Measurements from ENCODE around the gene GTF2E1.
"Not testable (repeated sequence)": the region's sequence is repeated elsewhere in the genome, so short reads cannot be mapped to it uniquely, and the experiment has no call there.

GTF2E1 gene

DNA sequence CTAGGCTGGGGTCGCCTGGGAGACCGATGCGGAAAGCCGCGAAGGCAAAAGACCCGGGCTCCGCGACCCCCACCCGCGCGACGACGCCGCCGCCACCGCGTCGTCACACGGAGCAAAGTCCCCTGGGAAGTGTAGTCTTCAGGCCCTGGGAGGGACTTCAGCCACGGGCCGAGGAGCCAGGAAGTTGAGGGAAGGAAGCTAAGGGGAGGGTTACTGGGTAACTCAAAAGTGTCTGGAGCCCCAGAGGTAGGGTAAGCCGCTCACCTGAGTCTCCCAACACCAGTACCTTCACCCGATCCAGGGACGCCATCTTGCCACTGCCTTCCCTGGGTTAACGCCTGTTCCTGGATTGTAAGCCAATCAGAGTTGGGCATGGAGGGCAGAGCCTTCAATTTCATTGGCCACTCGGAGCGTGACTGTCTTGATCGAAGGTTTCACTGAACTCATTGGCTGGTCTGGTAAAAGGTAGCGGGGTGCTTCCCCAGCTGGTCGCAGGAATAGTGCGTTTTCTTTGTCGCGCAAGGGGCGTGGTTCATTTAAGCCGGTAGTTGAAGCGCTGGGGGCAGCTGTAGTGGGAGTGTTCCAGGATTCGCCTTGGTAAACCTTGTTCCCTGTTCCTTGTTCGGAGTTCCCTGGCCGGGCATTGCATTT, at the start of gene GTF2E1, which contains the start of gene RABL3:
GTF2E1 (plus strand) TSS at position 547 of the 651 bp plus-strand sequence. CDS start 7,809 bp downstream, outside the sequence.
RABL3 (minus strand) TSS at position 319 of the 651 bp plus-strand sequence; CDS start at position 310, 9 bp downstream.
- peak; percentile 100 for DNase-seq

DNA sequence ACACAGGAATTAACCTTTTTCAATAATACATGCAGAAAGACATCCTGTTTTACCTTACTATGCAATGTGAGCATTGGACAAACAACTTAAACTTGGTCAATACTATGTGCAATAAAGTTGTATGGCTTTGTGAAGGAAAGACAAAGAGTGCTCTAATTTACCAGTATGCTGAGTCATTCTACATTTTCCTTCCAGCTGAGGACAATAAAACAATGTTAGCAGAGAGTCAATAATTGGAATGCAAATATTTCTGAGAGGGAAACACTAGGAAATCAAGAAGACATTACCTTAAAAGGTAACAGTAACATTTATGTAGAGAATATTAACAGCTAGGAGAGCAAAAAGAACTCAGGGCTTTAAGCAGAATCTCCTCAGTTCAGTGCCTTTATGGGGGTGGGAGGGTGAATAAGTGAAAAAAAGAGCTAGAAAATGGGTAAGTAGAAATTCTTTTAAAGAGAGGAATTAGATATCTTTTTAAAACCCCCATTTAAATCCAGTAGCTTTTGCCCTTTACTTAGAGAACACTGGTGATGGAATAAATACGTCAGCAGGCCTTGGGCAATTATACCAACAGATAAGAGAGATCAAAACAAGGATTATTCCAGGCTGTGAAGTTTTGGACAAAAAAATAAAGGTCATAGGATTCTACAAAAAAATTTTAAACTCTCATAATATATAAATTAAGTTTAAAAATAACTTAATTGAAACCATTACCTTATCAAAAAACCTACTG, 48.9 kb upstream of the GTF2E1 start:
- DNase-seq, result no peak

DNA sequence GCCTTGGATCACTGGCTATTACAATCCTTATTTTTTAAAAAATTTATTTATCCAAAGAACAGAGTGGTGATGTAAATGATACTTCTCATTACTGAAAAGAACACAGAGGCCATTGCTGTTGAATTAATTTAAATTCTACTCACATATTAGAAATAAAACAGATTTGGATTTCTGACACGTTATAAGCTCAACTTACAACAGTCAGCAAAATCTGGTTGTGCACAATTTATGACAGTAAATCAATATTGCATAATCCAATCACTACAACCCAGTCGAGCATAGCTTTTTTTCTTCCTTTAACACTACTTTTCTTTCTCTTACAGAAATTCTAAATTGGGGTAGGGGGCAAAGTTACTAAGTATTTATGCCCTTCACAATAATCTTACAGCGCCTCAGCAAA, 43.2 kb upstream of the GTF2E1 start:
- no peak for DNase-seq

DNA sequence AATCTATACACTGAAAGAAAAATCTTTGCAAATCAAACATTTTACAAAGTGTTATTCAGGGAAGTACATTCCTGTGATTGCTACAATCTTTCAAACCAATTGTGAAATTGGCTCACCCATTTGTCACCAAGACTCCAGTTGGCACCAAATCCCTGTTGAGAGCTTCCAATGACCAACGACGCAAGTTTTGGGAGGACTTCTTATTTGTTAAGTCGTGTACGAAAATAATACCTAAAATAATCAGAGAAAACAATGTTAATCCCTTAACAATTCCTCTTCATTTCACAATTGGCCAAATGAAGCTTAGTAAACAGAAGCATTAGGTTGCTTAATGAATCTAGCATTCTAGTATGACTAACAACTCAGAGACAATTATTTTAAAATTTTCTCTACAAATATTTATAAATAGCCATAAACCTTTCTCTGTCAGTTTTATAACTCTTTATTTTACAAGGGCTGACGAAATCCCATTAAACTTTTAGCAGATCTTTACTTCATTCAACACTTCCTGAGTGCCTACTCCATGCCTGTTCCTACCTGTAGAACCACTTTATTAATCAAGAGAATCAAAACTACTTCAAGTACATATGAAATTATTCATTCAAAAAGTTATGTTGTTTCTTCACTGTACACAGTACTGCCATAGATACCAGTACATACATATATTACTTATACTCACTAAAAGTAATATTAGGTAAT, 36.5 kb upstream of the GTF2E1 start:
- DNase-seq, result no peak

DNA sequence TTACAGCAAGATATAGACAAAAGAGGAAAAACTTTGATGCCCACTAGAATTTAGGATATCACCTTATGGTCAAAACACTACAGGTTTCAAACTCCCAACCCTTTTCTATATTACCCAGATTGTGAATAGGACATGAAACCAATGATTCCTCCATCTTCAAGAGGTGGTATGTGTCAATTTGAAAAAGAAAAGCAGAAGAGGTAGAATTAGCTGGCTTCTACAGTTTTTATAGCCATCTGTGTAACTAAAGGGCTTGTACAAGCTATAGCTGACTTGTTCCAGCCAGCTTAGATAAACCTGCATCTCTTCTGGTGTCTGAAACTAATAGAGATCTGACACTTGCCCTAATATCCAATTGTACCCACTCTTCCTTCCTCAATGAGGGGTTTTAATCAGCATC, 35.6 kb upstream of the GTF2E1 start:
- no peak for DNase-seq

DNA sequence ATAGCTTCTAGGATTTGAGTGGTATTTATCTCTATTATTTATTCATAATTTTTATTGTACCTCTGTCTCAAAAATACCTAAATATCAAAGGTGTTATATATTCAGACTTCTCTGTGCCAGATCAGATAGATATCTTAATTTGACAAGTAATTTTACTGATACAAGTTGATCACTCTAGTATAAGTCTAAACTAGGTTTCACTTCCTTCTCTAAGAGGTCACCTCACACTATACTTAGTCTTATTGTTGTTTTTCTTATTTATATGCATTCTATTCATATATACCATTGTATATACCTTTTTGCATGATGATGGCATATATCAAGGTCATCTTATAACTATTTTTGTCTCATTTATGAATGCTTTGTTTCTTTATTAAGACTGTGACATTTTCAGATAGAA, 34.1 kb upstream of the GTF2E1 start:
- no peak for DNase-seq

DNA sequence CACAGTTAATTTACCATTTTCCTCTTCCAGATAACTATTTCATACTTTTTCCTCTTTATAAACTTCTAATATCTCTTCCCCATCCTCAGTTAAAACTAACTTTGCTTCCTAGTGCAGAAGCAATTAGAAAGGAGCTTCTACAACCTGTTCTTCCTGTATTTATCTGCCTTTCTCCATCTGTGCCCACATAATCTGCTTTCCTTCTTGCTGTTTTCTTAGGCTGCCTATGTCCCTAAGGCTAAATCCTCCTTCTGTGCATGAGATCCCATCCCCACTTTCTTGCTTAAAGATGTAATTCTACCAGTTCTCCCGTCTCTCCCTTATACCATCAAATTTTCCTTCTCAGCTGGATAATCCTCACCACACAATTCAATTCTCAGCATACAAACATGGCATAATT, 32.2 kb upstream of the GTF2E1 start:
- DNase-seq, result no peak

DNA sequence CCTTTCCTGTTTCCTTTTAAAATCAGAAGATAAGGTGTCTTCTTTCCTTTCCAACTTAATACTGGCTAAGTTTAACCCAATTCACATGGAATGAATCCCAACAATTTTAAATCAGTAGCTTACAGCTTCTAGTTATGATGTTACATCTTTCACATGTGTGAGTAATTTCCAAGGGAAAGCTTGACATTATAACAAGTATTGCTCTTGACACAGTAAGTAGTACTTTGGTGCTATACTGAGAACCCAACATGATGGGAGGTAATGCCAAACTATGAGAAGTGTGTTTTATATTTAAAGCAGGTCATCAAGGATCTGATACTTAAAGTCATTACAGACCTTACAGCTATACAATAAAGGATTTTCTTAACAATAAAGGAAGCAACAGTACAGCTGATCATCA, 29.3 kb upstream of the GTF2E1 start:
- DNase-seq, result no peak

DNA sequence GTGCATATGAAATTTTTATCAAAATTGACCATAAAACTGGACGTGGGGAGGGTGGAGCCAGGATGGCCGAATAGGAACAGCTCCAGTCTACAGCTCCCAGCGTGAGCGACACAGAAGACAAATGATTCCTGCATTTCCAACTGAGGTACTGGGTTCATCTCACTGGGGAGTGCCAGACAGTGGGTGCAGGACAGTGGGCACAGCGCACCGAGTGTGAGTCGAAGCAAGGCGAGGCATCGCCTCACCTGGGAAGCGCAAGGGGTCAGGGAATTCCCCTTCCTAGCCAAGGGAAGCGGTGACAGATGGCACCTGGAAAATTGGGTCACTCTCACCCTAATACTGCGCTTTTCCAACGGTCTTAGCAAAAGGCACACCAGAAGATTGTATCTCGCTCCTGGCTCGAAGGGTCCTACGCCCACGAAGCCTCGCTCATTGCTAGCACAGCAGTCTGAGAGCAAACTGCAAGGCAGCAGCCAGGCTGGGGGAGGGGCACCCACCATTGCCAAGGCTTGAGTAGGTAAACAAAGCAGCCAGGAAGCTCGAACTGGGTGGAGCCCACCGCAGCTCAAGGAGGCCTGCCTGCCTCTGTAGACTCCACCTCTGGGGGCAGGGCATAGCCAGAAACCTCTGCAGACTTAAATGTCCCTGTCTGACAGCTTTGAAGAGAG, 23.2 kb upstream of the GTF2E1 start:
- DNase-seq, result not testable (repeated sequence)

DNA sequence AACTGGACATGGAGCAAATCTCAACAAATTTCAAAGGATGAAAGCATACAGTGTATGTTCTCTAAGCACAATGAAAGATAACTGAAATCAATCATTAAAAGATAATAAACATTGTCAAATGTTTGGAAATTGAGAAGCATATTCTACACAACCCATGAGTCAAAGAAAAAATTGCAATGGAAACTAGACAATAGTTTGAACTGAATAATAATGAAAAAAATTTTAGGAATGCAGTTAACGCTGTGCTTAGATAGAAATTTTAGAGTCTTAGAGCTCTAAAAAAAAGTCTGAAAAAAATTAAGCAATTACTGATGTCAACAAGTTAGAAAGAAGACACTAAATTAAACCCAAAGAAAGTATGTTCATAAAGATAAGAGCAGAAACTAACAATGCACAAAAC, 15.8 kb upstream of the GTF2E1 start:
- DNase-seq, result no peak

DNA sequence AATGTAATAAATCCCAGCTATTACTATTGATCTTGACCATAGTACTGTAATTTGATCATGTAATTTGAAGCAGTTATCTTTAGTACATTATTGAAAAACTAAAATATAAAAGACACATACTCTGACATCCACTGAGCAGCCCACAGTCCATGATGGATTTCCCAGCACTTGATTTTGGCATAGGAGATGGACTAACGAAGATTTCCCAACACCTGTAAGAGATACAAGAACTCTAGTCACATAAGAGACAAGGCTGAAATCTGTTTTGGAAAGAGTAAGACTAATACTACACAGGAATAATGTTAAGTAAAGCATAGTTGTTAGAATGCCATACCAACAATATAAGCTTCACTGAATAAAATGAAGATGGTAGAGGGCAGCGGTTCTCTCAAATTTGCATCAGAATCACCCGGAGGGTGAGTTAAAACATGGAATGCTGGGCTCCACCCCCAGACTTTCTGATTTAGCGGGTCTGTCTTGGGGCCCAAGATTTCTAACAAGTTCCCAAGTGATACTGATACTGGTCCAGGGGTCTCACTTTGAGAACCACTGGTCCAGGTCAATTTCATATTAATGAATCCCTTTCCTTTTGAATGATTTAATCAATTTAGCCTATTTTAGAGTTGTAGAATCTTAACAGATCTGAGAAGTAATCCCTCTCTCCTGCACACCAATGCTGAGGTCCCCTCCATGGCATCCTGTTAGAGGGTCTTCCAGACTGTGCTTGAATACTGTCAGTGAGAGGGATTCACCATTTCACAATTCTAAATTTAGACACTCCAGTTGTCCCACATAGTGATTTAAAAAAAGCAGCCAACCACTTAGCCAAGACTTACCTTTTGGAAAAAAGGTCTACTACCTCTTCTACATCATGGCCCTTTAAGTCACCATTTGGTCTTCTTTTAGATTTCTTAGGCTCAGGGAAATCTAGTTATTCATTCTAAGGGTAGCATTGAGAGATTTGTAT, 11.7 kb upstream of the GTF2E1 start:
- no peak for DNase-seq

DNA sequence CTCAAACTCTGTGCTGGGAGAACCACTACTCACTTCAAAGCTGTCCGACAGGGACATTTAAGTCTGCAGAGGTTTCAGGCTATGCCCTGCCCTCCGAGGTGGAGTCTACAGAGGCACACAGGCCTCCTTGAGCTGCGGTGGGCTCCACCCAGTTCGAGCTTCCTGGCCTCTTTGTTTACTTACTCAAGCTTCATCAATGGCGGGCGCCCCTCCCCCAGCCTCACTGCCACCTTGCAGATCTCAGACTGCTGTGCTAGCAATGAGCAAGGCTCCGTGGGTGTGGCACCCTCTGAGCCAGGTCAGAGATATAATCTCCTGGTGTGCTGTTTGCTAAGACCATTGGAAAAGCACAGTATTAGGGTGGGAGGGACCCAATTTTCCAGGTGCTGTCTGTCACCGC, 4.5 kb upstream of the GTF2E1 start:
- DNase-seq, result not testable (repeated sequence)

DNA sequence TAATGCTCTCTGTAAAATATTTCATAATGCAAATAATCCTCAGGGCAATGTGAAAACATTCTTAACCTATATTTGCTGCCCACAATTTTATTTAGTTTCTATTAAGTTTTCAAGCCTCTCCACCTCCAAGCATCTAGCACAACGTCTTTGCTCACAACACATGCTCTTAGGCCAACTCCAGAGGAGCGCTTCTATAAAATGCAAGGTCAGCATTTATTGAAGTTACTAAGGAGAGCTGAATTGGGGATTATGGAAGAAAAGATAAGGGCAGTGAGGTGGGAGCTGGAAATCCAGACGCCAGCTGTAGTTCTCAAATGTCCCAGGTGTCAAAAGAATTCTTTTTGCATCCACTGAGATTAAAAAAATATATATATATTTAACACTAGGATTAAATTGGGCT, 1.2 kb upstream of the GTF2E1 start:
- DNase-seq, result no peak

DNA sequence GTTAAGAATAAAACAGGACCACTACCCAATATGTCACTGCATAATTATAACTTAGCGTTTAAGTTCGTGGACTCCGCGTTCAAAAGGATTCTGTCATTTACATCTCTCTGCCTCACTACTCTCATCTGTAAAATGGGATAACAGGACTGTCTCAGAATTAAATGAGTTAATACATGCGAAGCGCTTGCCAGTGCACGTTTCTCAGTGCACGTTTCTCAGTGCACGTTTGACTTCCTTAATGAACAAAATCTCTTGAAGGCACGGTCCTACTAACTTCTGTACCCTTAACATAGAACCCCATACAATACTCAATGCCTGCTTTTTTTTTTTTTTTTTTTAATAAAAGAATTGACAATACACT, 727 bp upstream of the GTF2E1 start:
- no peak for DNase-seq

DNA sequence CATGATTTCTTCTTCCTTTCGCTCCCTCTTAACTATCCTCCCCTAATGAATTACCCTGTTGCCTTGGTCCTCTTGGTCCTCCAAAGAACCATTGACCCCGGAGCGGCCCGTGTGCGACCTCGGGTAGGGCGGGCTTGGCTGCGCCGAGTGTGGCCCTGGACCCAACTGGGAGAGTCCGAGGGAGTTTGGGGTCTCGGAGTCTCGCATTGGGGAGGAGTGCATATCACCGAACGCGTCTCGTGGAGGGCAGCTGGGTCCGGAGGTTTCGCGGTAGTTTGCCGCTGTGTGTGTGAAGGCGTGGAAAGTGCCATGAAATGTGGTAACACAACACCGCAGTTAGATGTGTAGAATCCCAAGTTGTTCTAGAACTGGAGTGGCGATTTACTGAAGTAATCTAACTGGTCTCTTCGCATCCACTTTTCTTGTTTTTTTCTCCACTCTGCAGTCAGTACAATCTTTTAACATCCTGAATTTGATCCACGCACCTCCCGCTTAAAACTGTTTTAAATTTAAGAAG, 363 bp downstream of the GTF2E1 start:
- no peak for DNase-seq

DNA sequence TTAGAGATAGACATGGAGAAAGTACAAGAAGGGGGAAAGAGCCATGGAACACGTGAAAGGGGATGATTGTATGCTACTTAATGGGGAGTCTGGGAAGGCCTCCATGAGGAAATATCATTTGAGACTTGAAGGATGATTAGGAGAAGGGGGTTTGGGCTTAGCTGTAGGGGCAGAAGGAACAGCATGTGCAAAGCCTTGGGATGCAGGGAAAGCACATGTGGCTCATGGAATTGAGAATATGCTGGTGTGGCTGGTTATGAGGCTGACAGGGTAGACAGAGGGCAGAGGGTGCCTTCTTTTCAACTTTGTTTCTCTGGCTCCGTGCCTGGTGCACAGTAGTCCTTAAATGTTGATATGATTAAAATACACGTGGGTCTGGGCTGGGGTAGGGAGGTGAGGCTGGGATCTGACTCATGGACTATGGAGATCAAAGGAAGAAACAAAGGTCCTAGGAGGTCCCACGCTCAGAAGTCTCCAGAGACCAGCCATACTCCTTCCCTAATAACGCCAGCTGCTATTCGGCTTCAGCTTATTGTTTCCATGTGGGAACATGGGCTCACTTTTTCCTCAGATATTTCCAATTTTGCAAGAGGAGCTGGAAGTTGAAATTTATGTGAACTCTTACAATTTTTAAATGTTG, 1.1 kb downstream of the GTF2E1 start:
- no peak for DNase-seq

DNA sequence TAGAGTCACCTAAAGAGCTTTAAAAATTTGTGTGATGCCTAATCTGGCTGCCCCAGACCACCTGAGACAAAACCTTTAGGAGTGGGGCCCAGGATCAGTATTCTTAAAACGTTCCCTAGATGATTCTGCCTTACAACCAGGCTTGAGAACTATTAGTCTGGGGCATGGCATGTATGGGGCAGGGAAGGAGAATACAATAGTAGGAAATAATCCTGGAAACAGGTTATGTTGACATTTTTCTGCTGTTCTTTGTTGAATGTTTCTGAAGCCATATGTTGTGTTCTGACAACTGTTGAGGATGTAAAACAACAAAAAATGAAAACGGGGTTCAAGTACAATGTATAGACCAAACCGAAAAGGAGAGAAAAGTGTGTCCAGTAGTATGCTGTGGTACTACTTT, 2.9 kb downstream of the GTF2E1 start:
- no peak for DNase-seq

DNA sequence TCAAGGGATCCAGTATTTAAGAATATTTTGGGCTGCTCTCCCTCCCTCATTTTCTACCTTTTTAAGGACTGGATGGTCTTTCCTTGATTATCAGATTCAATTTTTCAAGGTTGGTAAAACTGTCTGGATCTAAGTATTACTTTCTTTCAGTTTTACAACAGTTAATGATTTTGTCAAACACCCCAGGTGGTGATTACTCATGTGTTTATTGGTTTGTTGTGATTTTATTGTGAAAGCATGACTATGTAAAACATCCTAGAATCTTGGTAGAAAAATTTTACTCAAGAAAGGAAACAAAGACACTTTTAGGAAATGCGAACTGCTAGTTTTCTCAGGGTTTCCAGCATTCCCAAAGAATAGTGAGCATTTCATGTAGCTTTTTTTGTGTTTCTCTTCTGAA, 7.3 kb downstream of the GTF2E1 start:
- no peak for DNase-seq

DNA sequence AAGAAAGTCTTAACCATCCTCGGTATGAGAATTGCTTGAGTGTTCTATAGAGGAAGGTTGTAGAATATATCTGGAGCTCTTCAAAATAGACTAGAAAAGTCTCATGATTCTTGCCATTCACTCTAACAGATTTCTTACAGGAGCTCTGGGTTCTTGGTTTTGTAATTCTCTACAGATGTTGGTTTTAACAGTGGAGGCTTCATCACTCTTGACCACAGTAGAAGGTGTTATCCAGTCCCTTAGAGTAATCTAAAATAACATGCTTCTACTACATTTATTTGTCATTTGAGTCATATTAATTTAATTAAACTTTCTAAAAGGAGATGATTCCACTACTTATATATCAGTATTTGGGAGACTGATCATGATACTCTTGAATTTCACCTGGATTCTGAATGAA, 9.7 kb downstream of the GTF2E1 start:
- no peak for DNase-seq

DNA sequence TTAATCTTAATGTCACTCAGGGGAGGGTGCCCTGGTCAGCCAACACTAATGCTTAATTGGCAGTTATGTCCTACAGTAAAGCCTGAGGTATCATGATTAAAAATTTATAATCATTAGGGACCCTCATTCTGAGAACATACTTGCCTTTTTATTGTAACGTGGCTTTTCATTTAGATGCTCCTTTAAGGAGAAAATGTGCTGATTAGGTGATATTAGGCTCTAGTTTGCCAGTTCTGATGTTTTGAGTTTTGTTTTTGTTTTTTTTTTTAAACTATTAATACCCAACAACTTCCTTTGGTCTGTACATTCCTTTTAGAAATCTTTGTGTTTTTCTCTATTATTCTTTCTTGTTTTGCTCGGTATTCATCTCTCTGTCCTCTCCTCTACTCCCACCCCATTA, 10.3 kb downstream of the GTF2E1 start:
- DNase-seq, result no peak

DNA sequence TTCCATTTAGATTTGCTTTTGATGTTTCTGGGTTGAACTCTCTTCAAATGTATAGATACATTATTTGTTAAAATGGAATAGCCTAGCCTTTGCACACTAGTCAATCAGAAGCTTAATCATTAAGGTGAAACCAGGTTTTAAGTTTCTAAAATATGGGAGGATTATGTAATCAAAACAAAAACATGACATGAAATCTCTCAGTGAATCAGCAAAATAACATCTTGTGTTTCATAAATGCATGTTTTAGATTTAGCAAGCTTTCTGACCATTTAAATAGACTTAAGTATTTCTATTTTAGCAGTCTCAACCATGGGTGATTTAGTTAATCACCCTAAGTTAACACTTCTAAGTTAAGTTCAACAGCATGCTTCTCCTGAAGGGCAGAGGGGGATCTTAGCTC, 11.3 kb downstream of the GTF2E1 start:
- no peak for DNase-seq

DNA sequence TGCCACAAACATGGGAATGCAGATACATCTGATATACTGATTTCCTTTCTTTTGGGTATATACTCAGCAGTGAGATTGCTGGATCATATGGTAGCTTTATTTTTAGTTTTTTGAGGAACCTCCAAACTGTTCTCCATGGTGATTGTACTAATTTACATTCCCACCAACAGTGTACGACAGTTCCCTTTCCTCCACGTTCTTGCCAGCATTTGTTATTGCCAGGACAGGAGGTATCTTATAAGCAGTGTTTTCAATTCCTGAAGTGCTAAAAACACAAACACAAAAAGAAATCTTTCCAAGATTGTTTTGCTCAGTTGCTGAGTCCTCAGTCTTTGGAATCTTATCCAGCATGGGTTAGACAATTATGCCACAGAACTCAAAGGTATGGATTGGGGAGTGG, 13.5 kb downstream of the GTF2E1 start:
- no peak for DNase-seq
